22Rv1 (cell line): ENCODE data around the gene SH2D3C.
A peak's percentile ranks its signal among the peaks of the same experiment; 100 is the strongest.

Experiments used
- H3K27ac ChIP-seq: fragments of 450-650 bp; 2 replicates; pipeline ENCODE4 v1.5.1; 2017
- CTCF ChIP-seq: fragments of 450-650 bp; IDR thresholded peaks from 2 replicates; pipeline ENCODE4 v1.5.1; 2017; ENCODE audit warnings: mild to moderate bottlenecking
- ZFX ChIP-seq: fragments of 450-650 bp; IDR thresholded peaks from 2 replicates; pipeline ENCODE4 v1.6.1; 2017; ENCODE audit warnings: antibody characterized with exemption, borderline replicate concordance

The SH2D3C gene

GRCh38 chr9:127741831-127742434 is 36.5 kb downstream of the SH2D3C start:
- 0 out of 2 replicates have a peak, but pooled peaks have one; percentile 7 for TF ChIP-seq CTCF
- no peak for TF ChIP-seq ZFX
- H3K27ac ChIP-seq: peak overlapping the region; percentile 65

GRCh38 chr9:127739614-127740330 is 38.7 kb downstream of the SH2D3C start:
- TF ChIP-seq CTCF (no peak), ZFX (no peak)
- peak overlapping the region; percentile 65 for H3K27ac ChIP-seq

GRCh38 chr9:127738666-127739065 is 39.8 kb downstream of the SH2D3C start:
- TF ChIP-seq ZFX: no peak
- no peak overlapping the region for H3K27ac ChIP-seq

- H3K27ac ChIP-seq: peak overlapping the region; percentile 89
- TF ChIP-seq CTCF (peak; percentile 19), ZFX (no peak)
Measured at GRCh38 chr9:127735530-127736185, 42.8 kb downstream of the SH2D3C start.

GRCh38 chr9:127734747-127735529 is 43.5 kb downstream of the SH2D3C start, which contains the start of gene TOR2A:
TSS of gene TOR2A (minus strand) at chr9:127735294. CDS start at chr9:127735270, 24 bp downstream.
- no peak for TF ChIP-seq ZFX
- TF ChIP-seq CTCF: peak; percentile 76
- H3K27ac ChIP-seq: peak within 1 kb of the TSS; percentile 89

- no peak for TF ChIP-seq ZFX
- no peak; the same call in none of the 2 replicates for TF ChIP-seq CTCF
- peak overlapping the region; percentile 89 for H3K27ac ChIP-seq
Measured at GRCh38 chr9:127734247-127734746, 44.2 kb downstream of the SH2D3C start.

- H3K27ac ChIP-seq: no peak overlapping the region
- TF ChIP-seq ZFX (no peak), CTCF (no peak)
Measured at GRCh38 chr9:127733614-127734013, 44.9 kb downstream of the SH2D3C start.
